ENCODE measurements around the gene ITIH1. TPM values are rescaled to one million over a fixed set of nuclear protein-coding genes. Genes with fewer than 3 reads are reported as not detected.

Gene ITIH1
- total RNA-seq, 1 experiment from 2014 or later, result not detected

DNA sequence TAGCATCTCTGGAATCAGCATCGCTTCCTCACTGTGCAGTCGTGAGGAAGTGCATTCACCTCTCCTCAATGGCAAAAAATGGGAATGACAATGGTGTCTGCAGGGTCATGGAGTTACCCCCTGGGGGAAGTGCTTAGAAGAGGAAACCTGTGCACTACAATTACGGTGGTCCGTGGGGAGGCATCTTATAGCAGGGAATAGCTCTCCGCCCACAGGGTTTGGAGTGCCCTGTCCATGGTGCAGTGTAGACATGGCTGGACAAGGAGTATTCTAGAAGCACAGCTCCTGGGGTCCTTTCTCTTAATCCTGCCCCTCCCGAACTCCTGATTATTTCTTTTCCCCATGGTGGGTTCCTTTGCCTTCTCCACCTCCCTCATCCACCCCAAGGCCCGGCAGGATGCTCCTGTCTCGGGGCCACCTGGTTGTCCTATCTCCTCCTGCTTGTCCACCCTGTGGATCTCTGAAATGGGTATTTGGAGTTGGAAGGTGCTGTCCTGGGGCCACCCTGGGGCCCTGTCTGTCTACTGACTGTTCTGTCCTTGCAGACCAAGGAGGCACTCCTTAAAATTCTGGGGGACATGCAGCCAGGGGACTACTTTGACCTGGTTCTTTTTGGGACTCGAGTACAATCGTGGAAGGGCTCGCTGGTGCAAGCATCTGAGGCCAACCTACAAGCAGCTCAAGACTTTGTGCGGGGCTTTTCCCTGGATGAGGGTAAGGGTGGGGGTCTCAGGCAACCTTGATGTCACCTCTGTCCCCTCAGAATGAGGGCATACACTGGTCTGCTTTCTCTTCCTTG lies 5.2 kb downstream of the ITIH1 start:
- Histone ChIP-seq H3K23ac (ENCODE audit: insufficient read length, low read depth, low read length) (no peak overlapping the region), H3K4ac (ENCODE audit: low read depth, low read length) (no peak overlapping the region), H3K79me2 (ENCODE audit: insufficient read depth, low read length) (no peaks in the 10 kb centered on the region), H3K27ac (ENCODE audit: insufficient read length, low read depth, low read length) (no peak overlapping the region), H3K4me1 (ENCODE audit: insufficient read depth, low read length) (peaks cover 3% of the 10 kb centered on the region), H2BK12ac (ENCODE audit: insufficient read length, low read depth, low read length) (no peak overlapping the region), H2AFZ (ENCODE audit: low read length) (no peak overlapping the region), H3K27me3 (ENCODE audit: insufficient read depth, low read length) (no peaks in the 10 kb centered on the region), H3K18ac (ENCODE audit: insufficient read length, low read depth, low read length) (no peak overlapping the region), H4K8ac (replicated peaks; ENCODE audit: insufficient read length, low read depth, low read length) (no peak overlapping the region), H3K79me1 (ENCODE audit: insufficient read depth, low read depth, low read length, poor library complexity, severe bottlenecking) (no peaks in the 10 kb centered on the region), H2BK5ac (ENCODE audit: insufficient read length, low read length) (no peak overlapping the region), H2BK20ac (ENCODE audit: low read depth, low read length, poor library complexity, severe bottlenecking) (no peak overlapping the region), H3T11ph (ENCODE audit: low read length) (no peak overlapping the region), H3K23me2 (ENCODE audit: insufficient read length, low read depth, low read length, poor library complexity, severe bottlenecking) (no peaks in the 10 kb centered on the region), H2BK15ac (ENCODE audit: low read depth, low read length) (no peak overlapping the region), H2AK5ac (ENCODE audit: insufficient read length, low read length) (no peak overlapping the region), H3K9me3 (ENCODE audit: control insufficient read depth, low read depth, low read length) (no peaks in the 10 kb centered on the region), H4K5ac (ENCODE audit: insufficient read length, low read depth, low read length) (no peak overlapping the region), H3K14ac (ENCODE audit: insufficient read depth, low read length) (no peak overlapping the region), H4K20me1 (ENCODE audit: control insufficient read depth, insufficient read depth, insufficient read length) (no peaks in the 10 kb centered on the region), H2BK120ac (ENCODE audit: low read depth, low read length, poor library complexity, severe bottlenecking) (no peak overlapping the region), H4K91ac (ENCODE audit: insufficient read length, low read depth, low read length) (no peak overlapping the region), H3K9ac (ENCODE audit: extremely low read depth, insufficient read length, low read length) (no peak overlapping the region), H3K56ac (ENCODE audit: insufficient read length, low read depth, low read length) (no peak overlapping the region), H3K4me2 (ENCODE audit: insufficient read depth, insufficient read length, low read length) (no peak overlapping the region)
- DNase-seq, result peak; percentile 27
- Mint-ChIP-seq H3K27ac (no peak overlapping the region; a peak in 2 of 7 replicates), H3K36me3 (ENCODE audit: insufficient read depth in 1 of 3, low read depth in 3 of 3) (no peaks in the 10 kb centered on the region; a peak in 1 of 7 replicates), H3K9me3 (no peaks in the 10 kb centered on the region), H3K27me3 (ENCODE audit: low read depth) (peaks cover 4% of the 10 kb centered on the region), H3K4me1 (peaks cover 12 to 13% of the 10 kb centered on the region in 2 experiments), H3K4me3 (no peak overlapping the region)
- TF ChIP-seq, protein P1, sequence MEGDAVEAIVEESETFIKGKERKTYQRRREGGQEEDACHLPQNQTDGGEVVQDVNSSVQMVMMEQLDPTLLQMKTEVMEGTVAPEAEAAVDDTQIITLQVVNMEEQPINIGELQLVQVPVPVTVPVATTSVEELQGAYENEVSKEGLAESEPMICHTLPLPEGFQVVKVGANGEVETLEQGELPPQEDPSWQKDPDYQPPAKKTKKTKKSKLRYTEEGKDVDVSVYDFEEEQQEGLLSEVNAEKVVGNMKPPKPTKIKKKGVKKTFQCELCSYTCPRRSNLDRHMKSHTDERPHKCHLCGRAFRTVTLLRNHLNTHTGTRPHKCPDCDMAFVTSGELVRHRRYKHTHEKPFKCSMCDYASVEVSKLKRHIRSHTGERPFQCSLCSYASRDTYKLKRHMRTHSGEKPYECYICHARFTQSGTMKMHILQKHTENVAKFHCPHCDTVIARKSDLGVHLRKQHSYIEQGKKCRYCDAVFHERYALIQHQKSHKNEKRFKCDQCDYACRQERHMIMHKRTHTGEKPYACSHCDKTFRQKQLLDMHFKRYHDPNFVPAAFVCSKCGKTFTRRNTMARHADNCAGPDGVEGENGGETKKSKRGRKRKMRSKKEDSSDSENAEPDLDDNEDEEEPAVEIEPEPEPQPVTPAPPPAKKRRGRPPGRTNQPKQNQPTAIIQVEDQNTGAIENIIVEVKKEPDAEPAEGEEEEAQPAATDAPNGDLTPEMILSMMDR (conservative IDR thresholded peaks at IDR 0.05), result no peak
- WGBS (ENCODE audit: extremely low coverage, insufficient read length, low lambda C conversion rate), result no CpG with 5 or more reads among the region's 12 CpGs
